Neural crest cell (in vitro differentiated cells): ENCODE measurements around the gene PHF2. TPM values are rescaled to one million over a fixed set of nuclear protein-coding genes. Genes with fewer than 3 reads are reported as not detected.
A peak's percentile ranks its signal among the peaks of the same experiment; 100 is the strongest.

Experiments
- DNase-seq: peaks from one replicate; pipeline ENCODE4 v3.0.0; 2021; ENCODE audit warnings: low read depth, mixed read lengths, low spot score
- H3K27ac Mint-ChIP-seq: one replicate; pipeline ENCODE4 v1.8.0; 2021; ENCODE audit warnings: mild to moderate bottlenecking, mixed read lengths; ENCODE audit not compliant: unreplicated experiment
- H3K27me3 Mint-ChIP-seq: 2 replicates; pipeline ENCODE4 v1.8.0; 2021; ENCODE audit warnings: low read depth, mild to moderate bottlenecking, mixed read lengths
- H3K36me3 Mint-ChIP-seq: 2 replicates; pipeline ENCODE4 v1.8.0; 2021; ENCODE audit warnings: low read depth, mild to moderate bottlenecking, mixed read lengths
- H3K4me1 Mint-ChIP-seq: 2 replicates; pipeline ENCODE4 v1.8.0; 2021; ENCODE audit warnings: mixed read lengths
- H3K4me3 Mint-ChIP-seq: one replicate; pipeline ENCODE4 v1.8.0; 2021; ENCODE audit warnings: mild to moderate bottlenecking, mixed read lengths
- H3K9me3 Mint-ChIP-seq: 2 replicates; pipeline ENCODE4 v1.8.0; 2021; ENCODE audit warnings: mixed read lengths
- CTCF ChIP-seq: fragments of 200-600 bp; sonication (generic); conservative IDR thresholded peaks from 2 replicates; pipeline ENCODE4 v1.5.0; 2021; ENCODE audit warnings: antibody characterized with exemption, mild to moderate bottlenecking
- long read RNA-seq: library from polyadenylated mRNA; unstranded; transcript quantifications from one replicate; pipeline ENCODE4 v2.0.0, GENCODE V29; 2020
- total RNA-seq: library from RNA; stranded (reverse); gene quantifications from 2 replicates; pipeline ENCODE4 v1.2.1, GENCODE V29; 2021

The PHF2 gene
- total RNA-seq, result 34.4 and 34.7 TPM in 2 replicates
- long read RNA-seq, partial matches to known transcripts, result 4 of 7 reads
- long read RNA-seq, other reads (novel, unspliced or antisense), result 3 of 7 reads

- no peak for TF ChIP-seq CTCF
- no peak for DNase-seq
These were observed at the start of gene PHF2 for GRCh38 chr9:93576258-93577077. PHF2 (plus strand) TSS chr9:93576584; CDS start chr9:93576774, 190 bp downstream.

GRCh38 chr9:93531374-93531773 lies 45.0 kb upstream of the PHF2 start:
- no peak for DNase-seq
- H3K36me3 Mint-ChIP-seq, result peaks cover 26% of the 10 kb centered on the region

More at GRCh38 chr9:93576258-93577077, at the start of gene PHF2:
- Mint-ChIP-seq H3K27ac (peak within 1 kb of the TSS; percentile 95), H3K27me3 (no peaks in the 10 kb centered on the region), H3K4me1 (peaks cover 55% of the 10 kb centered on the region), H3K9me3 (peaks cover 2% of the 10 kb centered on the region), H3K4me3 (peak within 1 kb of the TSS; percentile 92), H3K36me3 (peaks cover 4% of the 10 kb centered on the region)

GRCh38 chr9:93532141-93532540 lies 44.2 kb upstream of the PHF2 start:
- Mint-ChIP-seq H3K4me3 (no peak overlapping the region), H3K9me3 (no peaks in the 10 kb centered on the region), H3K27me3 (no peaks in the 10 kb centered on the region), H3K4me1 (no peaks in the 10 kb centered on the region), H3K36me3 (peaks cover 22% of the 10 kb centered on the region), H3K27ac (no peak overlapping the region)
- TF ChIP-seq CTCF, result no peak
- DNase-seq, result no peak

More at GRCh38 chr9:93531374-93531773, 45.0 kb upstream of the PHF2 start:
- H3K27ac Mint-ChIP-seq, result no peak overlapping the region
- TF ChIP-seq CTCF, result peak; percentile 43
- no peaks in the 10 kb centered on the region for H3K27me3 Mint-ChIP-seq
- H3K9me3 Mint-ChIP-seq, result no peaks in the 10 kb centered on the region
- no peak overlapping the region for H3K4me3 Mint-ChIP-seq
- H3K4me1 Mint-ChIP-seq, result peaks cover 3% of the 10 kb centered on the region

DNA sequence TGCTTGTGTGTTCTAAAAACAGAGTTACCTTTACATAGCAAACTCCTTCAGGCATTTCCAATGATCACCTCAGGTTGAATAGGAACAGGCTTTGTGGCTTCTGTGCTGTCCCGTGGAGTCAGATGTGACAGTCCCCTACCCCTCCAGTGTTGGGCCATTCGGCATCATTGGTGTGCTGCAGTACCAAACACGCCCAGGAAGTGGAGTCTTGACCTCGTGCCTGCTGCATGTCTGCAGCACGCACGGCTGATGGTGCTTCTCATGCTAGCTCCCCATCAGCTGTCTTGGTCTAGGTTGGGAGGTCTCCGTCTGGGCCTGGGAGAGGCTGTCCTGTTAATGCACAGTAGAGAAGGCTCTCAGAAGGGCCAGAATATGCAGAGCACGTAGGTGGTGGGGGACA lies 42.5 kb upstream of the PHF2 start:
- no peak for TF ChIP-seq CTCF
- no peak overlapping the region for H3K4me3 Mint-ChIP-seq
- H3K36me3 Mint-ChIP-seq, result peaks cover 21% of the 10 kb centered on the region
- H3K4me1 Mint-ChIP-seq, result no peaks in the 10 kb centered on the region
- H3K9me3 Mint-ChIP-seq, result no peaks in the 10 kb centered on the region
- no peaks in the 10 kb centered on the region for H3K27me3 Mint-ChIP-seq
- no peak overlapping the region for H3K27ac Mint-ChIP-seq
- no peak for DNase-seq

GRCh38 chr9:93536167-93536566 lies 40.2 kb upstream of the PHF2 start:
- Mint-ChIP-seq H3K4me3 (no peak overlapping the region), H3K36me3 (peaks cover 21% of the 10 kb centered on the region), H3K9me3 (no peaks in the 10 kb centered on the region), H3K27me3 (no peaks in the 10 kb centered on the region), H3K27ac (no peak overlapping the region), H3K4me1 (no peaks in the 10 kb centered on the region)
- TF ChIP-seq CTCF, result no peak
- DNase-seq, result no peak
